Nephron progenitor cell (in vitro differentiated cells): ENCODE data around the gene TSHZ2.
A peak's percentile ranks its signal among the peaks of the same experiment; 100 is the strongest.

Experiments used
- DNase-seq: peaks from one replicate; pipeline ENCODE4 v3.0.0; 2021
- H3K27ac Mint-ChIP-seq: 2 replicates; pipeline ENCODE4 v1.8.0; 2021; ENCODE audit warnings: mild to moderate bottlenecking, moderate library complexity, mixed read lengths
- H3K27me3 Mint-ChIP-seq: 2 replicates; pipeline ENCODE4 v1.8.0; 2021; ENCODE audit warnings: mild to moderate bottlenecking, low read depth, mixed read lengths; ENCODE audit not compliant: poor library complexity
- H3K36me3 Mint-ChIP-seq: 2 replicates; pipeline ENCODE4 v1.8.0; 2021; ENCODE audit warnings: low read depth, mixed read lengths
- H3K4me1 Mint-ChIP-seq: 2 replicates; pipeline ENCODE4 v1.8.0; 2021; ENCODE audit warnings: mixed read lengths
- H3K4me3 Mint-ChIP-seq: 2 replicates; pipeline ENCODE4 v1.8.0; 2021; ENCODE audit warnings: mild to moderate bottlenecking, moderate library complexity, mixed read lengths
- H3K9me3 Mint-ChIP-seq: 2 replicates; pipeline ENCODE4 v1.8.0; 2021; ENCODE audit warnings: mild to moderate bottlenecking, moderate library complexity, mixed read lengths
- CTCF ChIP-seq: fragments of 200-600 bp; sonication (generic); IDR thresholded peaks from 2 replicates; pipeline ENCODE4 v1.5.0; 2021; ENCODE audit warnings: antibody characterized with exemption

The TSHZ2 gene

GRCh38 chr20:53124803-53125202 lies 152.6 kb downstream of the TSHZ2 start:
- DNase-seq = no peak
- Mint-ChIP-seq H3K4me1 (peaks cover 42% of the 10 kb centered on the region), H3K36me3 (peaks cover 32% of the 10 kb centered on the region), H3K27me3 (peaks cover 6% of the 10 kb centered on the region), H3K4me3 (no peak overlapping the region), H3K27ac (no peak overlapping the region), H3K9me3 (no peaks in the 10 kb centered on the region)
- TF ChIP-seq CTCF = no peak

GRCh38 chr20:53126185-53126584 lies 154.0 kb downstream of the TSHZ2 start:
- H3K9me3 Mint-ChIP-seq = no peaks in the 10 kb centered on the region
- TF ChIP-seq CTCF = no peak
- H3K4me3 Mint-ChIP-seq = peak overlapping the region; percentile 12
- H3K4me1 Mint-ChIP-seq = peaks cover 54% of the 10 kb centered on the region
- H3K36me3 Mint-ChIP-seq = peaks cover 35% of the 10 kb centered on the region
- H3K27me3 Mint-ChIP-seq = peaks cover 2% of the 10 kb centered on the region
- DNase-seq = no peak
- peak overlapping the region; percentile 58 for H3K27ac Mint-ChIP-seq

GRCh38 chr20:53127027-53127426 lies 154.9 kb downstream of the TSHZ2 start:
- H3K27me3 Mint-ChIP-seq = peaks cover 2% of the 10 kb centered on the region
- no peaks in the 10 kb centered on the region for H3K9me3 Mint-ChIP-seq
- H3K27ac Mint-ChIP-seq = peak overlapping the region; percentile 58
- H3K4me1 Mint-ChIP-seq = peaks cover 62% of the 10 kb centered on the region
- DNase-seq = no peak
- TF ChIP-seq CTCF = no peak
- peaks cover 35% of the 10 kb centered on the region for H3K36me3 Mint-ChIP-seq
- no peak overlapping the region for H3K4me3 Mint-ChIP-seq

- peak overlapping the region; percentile 59 for H3K27ac Mint-ChIP-seq
- H3K27me3 Mint-ChIP-seq = peaks cover 2% of the 10 kb centered on the region
- H3K4me3 Mint-ChIP-seq = no peak overlapping the region
- H3K4me1 Mint-ChIP-seq = peaks cover 69% of the 10 kb centered on the region
- H3K36me3 Mint-ChIP-seq = peaks cover 34% of the 10 kb centered on the region
- no peak for TF ChIP-seq CTCF
- H3K9me3 Mint-ChIP-seq = no peaks in the 10 kb centered on the region
- no peak for DNase-seq
Observed at GRCh38 chr20:53128004-53128403, 155.8 kb downstream of the TSHZ2 start.

GRCh38 chr20:53129563-53129962 lies 157.4 kb downstream of the TSHZ2 start:
- Mint-ChIP-seq H3K27me3 (peaks cover 2% of the 10 kb centered on the region), H3K4me3 (no peak overlapping the region), H3K4me1 (peaks cover 69% of the 10 kb centered on the region), H3K27ac (peak overlapping the region; percentile 14), H3K9me3 (no peaks in the 10 kb centered on the region), H3K36me3 (peaks cover 30% of the 10 kb centered on the region)
- no peak for TF ChIP-seq CTCF
- DNase-seq = no peak

- DNase-seq = no peak
- Mint-ChIP-seq H3K36me3 (peaks cover 39% of the 10 kb centered on the region), H3K9me3 (no peaks in the 10 kb centered on the region)
Observed at GRCh38 chr20:53130795-53131194, 158.6 kb downstream of the TSHZ2 start.

More at GRCh38 chr20:53130795-53131194, 158.6 kb downstream of the TSHZ2 start:
- no peak overlapping the region for H3K27ac Mint-ChIP-seq
- H3K4me3 Mint-ChIP-seq = no peak overlapping the region
- no peak for TF ChIP-seq CTCF
- H3K27me3 Mint-ChIP-seq = peaks cover 7% of the 10 kb centered on the region
- H3K4me1 Mint-ChIP-seq = peaks cover 71% of the 10 kb centered on the region
